Astrocyte (in vitro differentiated cells and primary cell): ENCODE data around the gene SEMG2.

Experiments
- CTCF ChIP-seq: IDR thresholded peaks from 2 replicates; pipeline ENCODE4 v1.5.1; 2011; ENCODE audit warnings: low read depth, mild to moderate bottlenecking, inconsistent platforms, low read length, moderate library complexity; ENCODE audit not compliant: insufficient read depth
- EZH2 ChIP-seq: IDR thresholded peaks from 2 replicates; pipeline ENCODE4 v1.6.1; 2012; ENCODE audit warnings: mild to moderate bottlenecking, low read length, inconsistent platforms; ENCODE audit not compliant: insufficient read depth

GRCh38 chr20:45230631-45231030 is 9.5 kb downstream of the SEMG2 start:
- no peak for TF ChIP-seq EZH2
- no peak for TF ChIP-seq CTCF
